ENCODE results near the gene PF4V1.
"Not testable (repeated sequence)": the region's sequence is repeated elsewhere in the genome, so short reads cannot be mapped to it uniquely, and the experiment has no call there.

Gene PF4V1

GRCh38 chr4:73870768-73871167, 17.7 kb downstream of the PF4V1 start:
- peak; percentile 49 to 74 (median 71) for DNase-seq

- DNase-seq = peak; percentile 33 to 59 (median 43)
Observed at GRCh38 chr4:73871511-73872310, 18.6 kb downstream of the PF4V1 start.

- DNase-seq = peak; percentile 52 to 80 (median 65)
Observed at GRCh38 chr4:73872316-73873108, 19.4 kb downstream of the PF4V1 start.

- peak in 1 of 3 donors; percentile 44 for DNase-seq
Observed at GRCh38 chr4:73874386-73874785, 21.3 kb downstream of the PF4V1 start.

- no peak for DNase-seq
Observed at GRCh38 chr4:73875401-73875800, 22.3 kb downstream of the PF4V1 start.

GRCh38 chr4:73883306-73883705, 30.2 kb downstream of the PF4V1 start:
- peak; percentile 39 to 63 (median 43) for DNase-seq

- DNase-seq = peak in 2 of 3 donors; percentile 34 to 50
Observed at GRCh38 chr4:73885574-73886267, 32.6 kb downstream of the PF4V1 start.

GRCh38 chr4:73891326-73891725, 38.2 kb downstream of the PF4V1 start:
- no peak for DNase-seq

- DNase-seq = peak; percentile 53 to 86 (median 81)
Observed at GRCh38 chr4:73891739-73892405, 38.8 kb downstream of the PF4V1 start.

GRCh38 chr4:73892966-73893365, 39.9 kb downstream of the PF4V1 start:
- no peak for DNase-seq

GRCh38 chr4:73894001-73894400, 40.9 kb downstream of the PF4V1 start:
- no peak for DNase-seq

- DNase-seq = no peak
Observed at GRCh38 chr4:73895201-73896175, 42.4 kb downstream of the PF4V1 start.

- no peak for DNase-seq
Observed at GRCh38 chr4:73896416-73896815, 43.3 kb downstream of the PF4V1 start.

- DNase-seq = no peak
Observed at GRCh38 chr4:73897380-73898136, 44.5 kb downstream of the PF4V1 start.

GRCh38 chr4:73899338-73899737, 46.2 kb downstream of the PF4V1 start:
- not testable (repeated sequence) for DNase-seq

GRCh38 chr4:73901031-73901430, 47.9 kb downstream of the PF4V1 start:
- no peak for DNase-seq

GRCh38 chr4:73902038-73902637, 49.0 kb downstream of the PF4V1 start:
- DNase-seq = peak; percentile 22 to 69 (median 60)

GRCh38 chr4:73902817-73903547, 49.9 kb downstream of the PF4V1 start:
- DNase-seq = peak in 1 of 3 donors; percentile 21

All from suppressor macrophage treated with lipopolysaccharide for 1 hour (primary cell).